ENCODE measurements around the gene NRAP.

DNA sequence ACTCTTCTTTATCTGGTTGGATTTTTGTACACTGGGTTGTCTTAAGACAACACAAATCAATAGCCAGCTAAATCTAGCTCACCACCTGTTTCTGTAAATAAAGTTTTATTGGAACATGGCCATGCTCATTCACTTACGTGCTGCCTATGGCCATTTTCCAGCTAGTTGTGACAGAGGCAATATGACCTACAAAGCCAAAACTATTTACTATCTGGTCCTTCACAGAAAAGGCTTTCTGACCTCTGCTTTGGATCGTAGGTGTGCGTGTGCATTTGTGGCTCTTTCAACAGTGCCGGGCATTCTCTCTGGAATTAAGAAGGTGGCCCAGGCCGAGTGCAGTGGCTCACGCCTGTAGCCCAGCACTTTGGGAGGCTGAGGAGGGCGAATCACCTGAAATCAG, 45.5 kb downstream of the NRAP start:
- no peak for TF ChIP-seq GLI2 (tag by site-specific recombination; IDR thresholded peaks at IDR 0.05; ENCODE audit: borderline replicate concordance, low read depth)
- TF ChIP-seq, protein P1, sequence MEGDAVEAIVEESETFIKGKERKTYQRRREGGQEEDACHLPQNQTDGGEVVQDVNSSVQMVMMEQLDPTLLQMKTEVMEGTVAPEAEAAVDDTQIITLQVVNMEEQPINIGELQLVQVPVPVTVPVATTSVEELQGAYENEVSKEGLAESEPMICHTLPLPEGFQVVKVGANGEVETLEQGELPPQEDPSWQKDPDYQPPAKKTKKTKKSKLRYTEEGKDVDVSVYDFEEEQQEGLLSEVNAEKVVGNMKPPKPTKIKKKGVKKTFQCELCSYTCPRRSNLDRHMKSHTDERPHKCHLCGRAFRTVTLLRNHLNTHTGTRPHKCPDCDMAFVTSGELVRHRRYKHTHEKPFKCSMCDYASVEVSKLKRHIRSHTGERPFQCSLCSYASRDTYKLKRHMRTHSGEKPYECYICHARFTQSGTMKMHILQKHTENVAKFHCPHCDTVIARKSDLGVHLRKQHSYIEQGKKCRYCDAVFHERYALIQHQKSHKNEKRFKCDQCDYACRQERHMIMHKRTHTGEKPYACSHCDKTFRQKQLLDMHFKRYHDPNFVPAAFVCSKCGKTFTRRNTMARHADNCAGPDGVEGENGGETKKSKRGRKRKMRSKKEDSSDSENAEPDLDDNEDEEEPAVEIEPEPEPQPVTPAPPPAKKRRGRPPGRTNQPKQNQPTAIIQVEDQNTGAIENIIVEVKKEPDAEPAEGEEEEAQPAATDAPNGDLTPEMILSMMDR (tag by site-specific recombination; IDR thresholded peaks at IDR 0.05): no peak
- TF ChIP-seq ZNF596 (tag by site-specific recombination; IDR thresholded peaks at IDR 0.05): no peak
- TF ChIP-seq, protein P2, sequence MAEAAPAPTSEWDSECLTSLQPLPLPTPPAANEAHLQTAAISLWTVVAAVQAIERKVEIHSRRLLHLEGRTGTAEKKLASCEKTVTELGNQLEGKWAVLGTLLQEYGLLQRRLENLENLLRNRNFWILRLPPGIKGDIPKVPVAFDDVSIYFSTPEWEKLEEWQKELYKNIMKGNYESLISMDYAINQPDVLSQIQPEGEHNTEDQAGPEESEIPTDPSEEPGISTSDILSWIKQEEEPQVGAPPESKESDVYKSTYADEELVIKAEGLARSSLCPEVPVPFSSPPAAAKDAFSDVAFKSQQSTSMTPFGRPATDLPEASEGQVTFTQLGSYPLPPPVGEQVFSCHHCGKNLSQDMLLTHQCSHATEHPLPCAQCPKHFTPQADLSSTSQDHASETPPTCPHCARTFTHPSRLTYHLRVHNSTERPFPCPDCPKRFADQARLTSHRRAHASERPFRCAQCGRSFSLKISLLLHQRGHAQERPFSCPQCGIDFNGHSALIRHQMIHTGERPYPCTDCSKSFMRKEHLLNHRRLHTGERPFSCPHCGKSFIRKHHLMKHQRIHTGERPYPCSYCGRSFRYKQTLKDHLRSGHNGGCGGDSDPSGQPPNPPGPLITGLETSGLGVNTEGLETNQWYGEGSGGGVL (tag by site-specific recombination; IDR thresholded peaks at IDR 0.05): no peak
- no peak for TF ChIP-seq ZNF366 (tag by site-specific recombination; conservative IDR thresholded peaks at IDR 0.05)
- TF ChIP-seq KLF16 (tag by site-specific recombination; IDR thresholded peaks at IDR 0.05): no peak
- no peak for TF ChIP-seq YY1 (tag by site-specific recombination; IDR thresholded peaks at IDR 0.05)
- TF ChIP-seq, protein P3, sequence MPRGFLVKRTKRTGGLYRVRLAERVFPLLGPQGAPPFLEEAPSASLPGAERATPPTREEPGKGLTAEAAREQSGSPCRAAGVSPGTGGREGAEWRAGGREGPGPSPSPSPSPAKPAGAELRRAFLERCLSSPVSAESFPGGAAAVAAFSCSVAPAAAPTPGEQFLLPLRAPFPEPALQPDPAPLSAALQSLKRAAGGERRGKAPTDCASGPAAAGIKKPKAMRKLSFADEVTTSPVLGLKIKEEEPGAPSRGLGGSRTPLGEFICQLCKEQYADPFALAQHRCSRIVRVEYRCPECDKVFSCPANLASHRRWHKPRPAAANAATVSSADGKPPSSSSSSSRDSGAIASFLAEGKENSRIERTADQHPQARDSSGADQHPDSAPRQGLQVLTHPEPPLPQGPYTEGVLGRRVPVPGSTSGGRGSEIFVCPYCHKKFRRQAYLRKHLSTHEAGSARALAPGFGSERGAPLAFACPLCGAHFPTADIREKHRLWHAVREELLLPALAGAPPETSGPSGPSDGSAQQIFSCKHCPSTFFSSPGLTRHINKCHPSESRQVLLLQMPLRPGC (tag by site-specific recombination; IDR thresholded peaks at IDR 0.05): no peak
- no peak for TF ChIP-seq ZNF423 (tag by site-specific recombination; IDR thresholded peaks at IDR 0.05)
- TF ChIP-seq MZF1 (tag by site-specific recombination; IDR thresholded peaks at IDR 0.05; ENCODE audit: borderline replicate concordance): no peak
- TF ChIP-seq ZNF37A (tag by site-specific recombination; IDR thresholded peaks at IDR 0.05): no peak
- TF ChIP-seq MEIS1 (CRISPR knock-in tag; IDR thresholded peaks at IDR 0.05; ENCODE audit: borderline replicate concordance): no peak
- TF ChIP-seq MYNN (tag by site-specific recombination; IDR thresholded peaks at IDR 0.05; ENCODE audit: borderline replicate concordance): no peak

Data from HEK293 (cell line).